ENCODE results near the gene UBP1. TPM values are rescaled to one million over a fixed set of nuclear protein-coding genes. Genes with fewer than 3 reads are reported as not detected.

The UBP1 gene
- total and polyA plus RNA-seq, 4 donors: 23.1 to 95.2 (median 45.9) TPM

DNA sequence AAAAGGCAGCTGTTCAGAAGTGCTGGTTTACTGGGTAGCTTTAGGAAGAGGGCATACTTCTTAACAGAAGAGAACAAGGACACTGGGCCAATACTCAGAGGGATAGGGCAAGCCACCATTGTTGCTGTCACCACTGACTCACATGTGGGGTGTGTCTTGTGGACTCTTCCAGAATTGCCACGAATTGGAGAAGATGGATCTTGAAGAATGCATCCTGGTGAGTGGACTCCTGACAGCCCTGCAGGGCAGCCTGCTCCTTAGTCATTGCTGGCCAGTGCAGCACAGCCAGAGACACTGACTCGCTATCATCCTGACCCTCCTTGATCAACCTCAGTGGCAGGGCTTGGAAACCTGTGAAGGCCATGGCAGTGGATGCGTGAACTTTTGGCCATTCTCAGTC is 62.3 kb downstream of the UBP1 start:
- no peak for ATAC-seq (ENCODE audit: insufficient read depth, low FRiP score)
- 88 to 96% methylated on average over 3 of the region's 3 CpGs for WGBS, 2 donors

DNA sequence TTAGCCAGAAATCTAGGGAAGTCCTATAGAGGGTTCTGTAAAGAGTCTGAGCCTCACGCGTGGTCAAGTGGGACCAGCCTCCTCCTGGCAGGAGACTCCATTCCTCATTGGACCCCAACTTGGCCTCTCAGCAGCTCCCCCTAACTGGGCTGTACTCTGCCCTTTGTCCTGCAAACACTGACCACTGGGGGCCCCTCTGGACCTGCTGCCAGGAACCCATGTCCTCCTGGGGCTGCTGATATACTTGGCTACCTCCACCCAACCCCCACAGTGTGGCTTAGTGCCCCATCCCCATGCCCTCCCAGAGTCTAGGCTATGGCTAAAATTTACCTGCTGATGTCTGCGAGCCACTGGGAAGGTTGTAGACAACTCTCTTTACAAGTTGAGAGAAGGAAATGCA is 62.7 kb downstream of the UBP1 start:
- Histone ChIP-seq H3K9ac (ENCODE audit: insufficient read depth in 1 of 2, low read length in 2 of 2) (no peak overlapping the region), H3K4me3 (no peak overlapping the region), H3K36me3 (ENCODE audit: control insufficient read depth in 4 of 4, insufficient read depth in 4 of 4, low read length in 4 of 4) (peaks cover 2 to 24% (median 6%) of the 10 kb centered on the region in 4 donors), H3K27ac (ENCODE audit: low read depth in 1 of 2, low read length in 1 of 2) (no peak overlapping the region), H3K27me3 (ENCODE audit: control insufficient read depth in 3 of 3, insufficient read depth in 3 of 3, low read length in 2 of 3) (no peaks in the 10 kb centered on the region), H3K9me3 (ENCODE audit: control insufficient read depth in 4 of 4, insufficient read depth in 3 of 4, low read length in 3 of 4) (no peaks in the 10 kb centered on the region), H3K4me1 (ENCODE audit: control insufficient read depth in 5 of 5, insufficient read depth in 5 of 5, low read length in 5 of 5) (no peaks in the 10 kb centered on the region)
- ATAC-seq (ENCODE audit: insufficient read depth, low FRiP score) (no peak), DNase-seq (no peak)
- TF ChIP-seq, protein P1, sequence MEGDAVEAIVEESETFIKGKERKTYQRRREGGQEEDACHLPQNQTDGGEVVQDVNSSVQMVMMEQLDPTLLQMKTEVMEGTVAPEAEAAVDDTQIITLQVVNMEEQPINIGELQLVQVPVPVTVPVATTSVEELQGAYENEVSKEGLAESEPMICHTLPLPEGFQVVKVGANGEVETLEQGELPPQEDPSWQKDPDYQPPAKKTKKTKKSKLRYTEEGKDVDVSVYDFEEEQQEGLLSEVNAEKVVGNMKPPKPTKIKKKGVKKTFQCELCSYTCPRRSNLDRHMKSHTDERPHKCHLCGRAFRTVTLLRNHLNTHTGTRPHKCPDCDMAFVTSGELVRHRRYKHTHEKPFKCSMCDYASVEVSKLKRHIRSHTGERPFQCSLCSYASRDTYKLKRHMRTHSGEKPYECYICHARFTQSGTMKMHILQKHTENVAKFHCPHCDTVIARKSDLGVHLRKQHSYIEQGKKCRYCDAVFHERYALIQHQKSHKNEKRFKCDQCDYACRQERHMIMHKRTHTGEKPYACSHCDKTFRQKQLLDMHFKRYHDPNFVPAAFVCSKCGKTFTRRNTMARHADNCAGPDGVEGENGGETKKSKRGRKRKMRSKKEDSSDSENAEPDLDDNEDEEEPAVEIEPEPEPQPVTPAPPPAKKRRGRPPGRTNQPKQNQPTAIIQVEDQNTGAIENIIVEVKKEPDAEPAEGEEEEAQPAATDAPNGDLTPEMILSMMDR (IDR thresholded peaks at IDR 0.05; ENCODE audit: control extremely low read depth, extremely low read depth): no peak
- WGBS, 2 donors: 88 to 89% methylated on average over 3 of the region's 3 CpGs

More for the DNA sequence above, 62.3 kb downstream of the UBP1 start:
- Histone ChIP-seq H3K27ac (ENCODE audit: low read depth in 1 of 2, low read length in 1 of 2) (no peak overlapping the region), H3K4me1 (ENCODE audit: control insufficient read depth in 5 of 5, insufficient read depth in 5 of 5, low read length in 5 of 5) (no peaks in the 10 kb centered on the region), H3K36me3 (ENCODE audit: control insufficient read depth in 4 of 4, insufficient read depth in 4 of 4, low read length in 4 of 4) (peaks cover 2 to 27% (median 6%) of the 10 kb centered on the region in 4 donors), H3K9me3 (ENCODE audit: control insufficient read depth in 4 of 4, insufficient read depth in 3 of 4, low read length in 3 of 4) (no peaks in the 10 kb centered on the region), H3K9ac (ENCODE audit: insufficient read depth in 1 of 2, low read length in 2 of 2) (no peak overlapping the region), H3K27me3 (ENCODE audit: control insufficient read depth in 3 of 3, insufficient read depth in 3 of 3, low read length in 2 of 3) (no peaks in the 10 kb centered on the region), H3K4me3 (no peak overlapping the region)
- DNase-seq: no peak
- TF ChIP-seq, protein P1 (IDR thresholded peaks at IDR 0.05; ENCODE audit: control extremely low read depth, extremely low read depth): no peak

DNA sequence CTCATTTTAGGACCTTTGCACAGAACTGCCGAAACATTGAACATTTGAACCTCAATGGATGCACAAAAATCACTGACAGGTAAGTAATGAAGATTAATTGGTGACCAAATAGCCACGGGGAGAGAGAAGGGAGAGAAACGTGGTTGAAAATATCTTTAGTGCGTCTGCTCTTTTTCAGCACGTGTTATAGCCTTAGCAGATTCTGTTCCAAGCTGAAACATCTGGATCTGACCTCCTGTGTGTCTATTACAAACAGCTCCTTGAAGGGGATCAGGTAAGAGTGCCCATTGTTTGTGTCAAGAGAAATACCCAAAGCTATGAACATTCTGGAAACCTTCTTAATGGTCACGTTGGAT is 67.1 kb downstream of the UBP1 start:
- Histone ChIP-seq H3K36me3 (ENCODE audit: control insufficient read depth in 4 of 4, insufficient read depth in 4 of 4, low read length in 4 of 4) (peaks cover 0 to 21% (median 4%) of the 10 kb centered on the region in 4 donors), H3K4me1 (ENCODE audit: control insufficient read depth in 5 of 5, insufficient read depth in 5 of 5, low read length in 5 of 5) (no peaks in the 10 kb centered on the region), H3K9me3 (ENCODE audit: control insufficient read depth in 4 of 4, insufficient read depth in 3 of 4, low read length in 3 of 4) (peaks cover 0 to 2% (median 0%) of the 10 kb centered on the region in 4 donors), H3K9ac (ENCODE audit: insufficient read depth in 1 of 2, low read length in 2 of 2) (no peak overlapping the region), H3K27me3 (ENCODE audit: control insufficient read depth in 3 of 3, insufficient read depth in 3 of 3, low read length in 2 of 3) (no peaks in the 10 kb centered on the region), H3K4me3 (no peak overlapping the region), H3K27ac (ENCODE audit: low read depth in 1 of 2, low read length in 1 of 2) (no peak overlapping the region)
- TF ChIP-seq, protein P1 (IDR thresholded peaks at IDR 0.05; ENCODE audit: control extremely low read depth, extremely low read depth): no peak
- ATAC-seq (ENCODE audit: insufficient read depth, low FRiP score) (no peak), DNase-seq (no peak)
- WGBS, 2 donors: 55 to 56% methylated on average over 6 of the region's 6 CpGs

All from lung (tissue), 12 donors.